Ishikawa (cell line): ENCODE measurements around the gene NT5DC4.

ENCODE experiments used
- CEBPB ChIP-seq: IDR thresholded peaks from 2 replicates; pipeline ENCODE4 v1.6.1; 2012
- CREB1 ChIP-seq: IDR thresholded peaks from 2 replicates; pipeline ENCODE4 v1.6.1; 2012; ENCODE audit warnings: low read depth
- EGR1 ChIP-seq: IDR thresholded peaks from 2 replicates; pipeline ENCODE4 v1.6.1; 2012
- EP300 ChIP-seq: IDR thresholded peaks from 2 replicates; pipeline ENCODE4 v1.6.1; 2012; ENCODE audit warnings: borderline replicate concordance
- FOXM1 ChIP-seq: IDR thresholded peaks from 2 replicates; pipeline ENCODE4 v1.6.1; 2012; ENCODE audit warnings: low read depth, borderline replicate concordance
- NFIC ChIP-seq: IDR thresholded peaks from 2 replicates; pipeline ENCODE4 v1.6.1; 2012
- RAD21 ChIP-seq: IDR thresholded peaks from 2 replicates; pipeline ENCODE4 v1.6.1; 2012; ENCODE audit warnings: low read depth
- TAF1 ChIP-seq: IDR thresholded peaks from 2 replicates; pipeline ENCODE4 v1.6.1; 2012; ENCODE audit warnings: low read depth, mild to moderate bottlenecking
- TCF12 ChIP-seq: IDR thresholded peaks from 2 replicates; pipeline ENCODE4 v1.6.1; 2012; ENCODE audit warnings: low read depth
- TEAD4 ChIP-seq: IDR thresholded peaks from 2 replicates; pipeline ENCODE4 v1.6.1; 2012
- YY1 ChIP-seq: IDR thresholded peaks from 2 replicates; pipeline ENCODE4 v1.6.1; 2012; ENCODE audit warnings: low read depth
- ZBTB7A ChIP-seq: IDR thresholded peaks from 2 replicates; pipeline ENCODE4 v1.6.1; 2012; ENCODE audit warnings: low read depth
- TF ChIP-seq, protein P1 (sequence below): IDR thresholded peaks from 2 replicates; pipeline ENCODE4 v1.6.1; 2012
- TF ChIP-seq, protein P2 (sequence below): IDR thresholded peaks from 2 replicates; pipeline ENCODE4 v1.6.1; 2012; ENCODE audit warnings: low read depth, mild to moderate bottlenecking
- TF ChIP-seq, protein P3 (sequence below): IDR thresholded peaks from 2 replicates; pipeline ENCODE4 v1.6.1; 2012

Gene NT5DC4

DNA sequence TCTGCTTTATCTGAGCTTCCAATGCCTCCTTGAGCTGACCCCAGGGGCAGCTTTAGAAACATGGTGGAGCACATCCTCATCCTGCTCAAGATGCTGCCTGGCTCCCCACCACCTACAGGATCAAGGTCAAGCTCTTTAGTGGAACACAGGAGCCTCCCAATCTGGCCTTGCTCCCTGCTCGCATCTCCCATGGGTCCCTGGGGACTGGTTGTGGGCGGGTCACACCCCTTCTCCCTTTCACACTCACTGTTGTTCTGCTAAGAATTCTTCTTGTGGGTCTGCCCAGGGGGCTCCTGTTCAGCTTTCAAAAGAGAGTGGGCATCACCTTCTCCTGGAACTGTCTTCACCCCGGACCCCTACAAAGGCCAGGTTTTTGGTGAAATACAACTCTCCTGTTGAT is 8.4 kb upstream of the NT5DC4 start:
- no peak for TF ChIP-seq YY1
- TF ChIP-seq EGR1: no peak
- no peak for TF ChIP-seq RAD21
- TF ChIP-seq EP300: no peak
- no peak for TF ChIP-seq TAF1
- TF ChIP-seq ZBTB7A: no peak
- no peak for TF ChIP-seq TCF12
- no peak for TF ChIP-seq CEBPB
- TF ChIP-seq, protein P1, sequence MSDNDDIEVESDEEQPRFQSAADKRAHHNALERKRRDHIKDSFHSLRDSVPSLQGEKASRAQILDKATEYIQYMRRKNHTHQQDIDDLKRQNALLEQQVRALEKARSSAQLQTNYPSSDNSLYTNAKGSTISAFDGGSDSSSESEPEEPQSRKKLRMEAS: no peak
- TF ChIP-seq TEAD4: no peak
- TF ChIP-seq, protein P2, sequence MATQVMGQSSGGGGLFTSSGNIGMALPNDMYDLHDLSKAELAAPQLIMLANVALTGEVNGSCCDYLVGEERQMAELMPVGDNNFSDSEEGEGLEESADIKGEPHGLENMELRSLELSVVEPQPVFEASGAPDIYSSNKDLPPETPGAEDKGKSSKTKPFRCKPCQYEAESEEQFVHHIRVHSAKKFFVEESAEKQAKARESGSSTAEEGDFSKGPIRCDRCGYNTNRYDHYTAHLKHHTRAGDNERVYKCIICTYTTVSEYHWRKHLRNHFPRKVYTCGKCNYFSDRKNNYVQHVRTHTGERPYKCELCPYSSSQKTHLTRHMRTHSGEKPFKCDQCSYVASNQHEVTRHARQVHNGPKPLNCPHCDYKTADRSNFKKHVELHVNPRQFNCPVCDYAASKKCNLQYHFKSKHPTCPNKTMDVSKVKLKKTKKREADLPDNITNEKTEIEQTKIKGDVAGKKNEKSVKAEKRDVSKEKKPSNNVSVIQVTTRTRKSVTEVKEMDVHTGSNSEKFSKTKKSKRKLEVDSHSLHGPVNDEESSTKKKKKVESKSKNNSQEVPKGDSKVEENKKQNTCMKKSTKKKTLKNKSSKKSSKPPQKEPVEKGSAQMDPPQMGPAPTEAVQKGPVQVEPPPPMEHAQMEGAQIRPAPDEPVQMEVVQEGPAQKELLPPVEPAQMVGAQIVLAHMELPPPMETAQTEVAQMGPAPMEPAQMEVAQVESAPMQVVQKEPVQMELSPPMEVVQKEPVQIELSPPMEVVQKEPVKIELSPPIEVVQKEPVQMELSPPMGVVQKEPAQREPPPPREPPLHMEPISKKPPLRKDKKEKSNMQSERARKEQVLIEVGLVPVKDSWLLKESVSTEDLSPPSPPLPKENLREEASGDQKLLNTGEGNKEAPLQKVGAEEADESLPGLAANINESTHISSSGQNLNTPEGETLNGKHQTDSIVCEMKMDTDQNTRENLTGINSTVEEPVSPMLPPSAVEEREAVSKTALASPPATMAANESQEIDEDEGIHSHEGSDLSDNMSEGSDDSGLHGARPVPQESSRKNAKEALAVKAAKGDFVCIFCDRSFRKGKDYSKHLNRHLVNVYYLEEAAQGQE: no peak
- TF ChIP-seq, protein P3, sequence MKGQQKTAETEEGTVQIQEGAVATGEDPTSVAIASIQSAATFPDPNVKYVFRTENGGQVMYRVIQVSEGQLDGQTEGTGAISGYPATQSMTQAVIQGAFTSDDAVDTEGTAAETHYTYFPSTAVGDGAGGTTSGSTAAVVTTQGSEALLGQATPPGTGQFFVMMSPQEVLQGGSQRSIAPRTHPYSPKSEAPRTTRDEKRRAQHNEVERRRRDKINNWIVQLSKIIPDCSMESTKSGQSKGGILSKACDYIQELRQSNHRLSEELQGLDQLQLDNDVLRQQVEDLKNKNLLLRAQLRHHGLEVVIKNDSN: no peak
- no peak for TF ChIP-seq CREB1
- TF ChIP-seq FOXM1: no peak
- TF ChIP-seq NFIC: no peak

DNA sequence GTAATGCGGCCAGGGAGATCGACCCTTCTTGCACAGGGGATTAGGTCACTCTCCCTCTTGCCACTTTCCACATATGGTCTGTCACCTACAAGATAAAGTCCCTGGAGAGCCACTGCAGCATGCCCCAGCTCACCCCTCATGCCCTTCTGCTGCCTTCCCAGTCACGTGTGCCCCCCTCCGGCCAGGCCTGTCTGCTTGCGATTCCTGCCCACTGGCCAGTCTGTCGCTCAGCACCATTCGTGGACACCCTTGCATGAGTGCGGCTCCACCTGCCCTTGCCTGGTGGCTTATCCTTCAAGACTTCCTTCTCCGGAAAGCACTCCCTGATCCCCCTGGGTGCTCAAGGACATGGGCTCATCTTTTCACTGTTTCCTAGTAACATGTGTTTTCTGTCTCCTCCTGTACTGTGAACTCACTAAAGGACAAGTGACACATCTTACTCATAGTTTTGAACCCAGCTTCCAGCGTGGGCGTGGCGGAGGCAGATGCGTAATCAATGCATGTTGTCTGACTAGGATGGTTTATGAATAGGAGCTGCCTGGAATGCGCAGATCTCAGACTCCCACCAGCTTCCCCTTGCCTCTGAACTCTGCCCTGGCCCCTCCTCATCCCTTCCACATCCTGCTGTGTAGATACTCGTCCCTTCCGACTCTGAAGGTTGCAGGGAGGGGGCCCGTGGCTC is 7.8 kb upstream of the NT5DC4 start:
- TF ChIP-seq, protein P2: no peak

DNA sequence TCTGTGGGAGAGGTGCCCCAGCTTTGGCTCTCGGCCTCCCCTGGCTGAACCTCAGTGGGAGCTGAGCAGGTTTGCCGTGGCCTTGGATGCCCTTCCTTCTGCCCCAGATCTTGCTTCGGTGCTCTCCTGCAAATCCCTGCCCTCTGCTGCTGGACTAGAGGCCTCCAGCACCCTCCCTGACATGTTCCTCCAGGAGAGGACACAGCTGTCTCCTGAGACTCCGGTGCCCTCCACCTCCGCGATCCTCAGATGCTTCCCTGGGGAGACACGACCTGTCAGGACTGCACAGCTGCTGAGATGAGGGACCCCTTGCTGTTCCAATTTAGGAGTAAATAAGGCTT is 7.3 kb upstream of the NT5DC4 start:
- TF ChIP-seq, protein P3: no peak
- TF ChIP-seq NFIC (no peak), TCF12 (no peak), RAD21 (no peak), ZBTB7A (no peak), YY1 (no peak), CEBPB (no peak), TEAD4 (no peak), FOXM1 (no peak), EGR1 (no peak), TAF1 (no peak), EP300 (no peak), CREB1 (no peak)
- TF ChIP-seq, protein P2: no peak
- TF ChIP-seq, protein P1: no peak

DNA sequence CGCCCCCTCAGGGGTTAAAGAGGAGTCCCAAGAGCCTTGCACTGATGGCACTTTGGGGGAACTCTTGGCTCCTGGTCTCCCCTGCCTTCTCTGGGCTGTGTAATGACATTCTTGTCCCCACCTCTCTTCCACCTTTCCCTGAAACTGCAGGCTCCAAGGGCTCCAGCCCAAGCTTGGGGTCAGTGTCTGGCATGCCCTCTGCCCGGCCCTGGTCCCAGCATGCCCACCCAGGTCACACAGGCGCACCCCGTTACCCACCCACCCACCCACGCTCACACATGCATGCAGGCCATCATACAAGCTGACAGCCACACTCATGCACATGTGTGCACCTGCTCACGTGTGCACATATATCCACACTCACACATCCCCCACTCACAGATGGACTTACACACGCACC is 6.9 kb upstream of the NT5DC4 start:
- TF ChIP-seq EGR1 (no peak), CEBPB (no peak), TAF1 (no peak), FOXM1 (no peak), RAD21 (no peak), EP300 (no peak), TCF12 (no peak), CREB1 (no peak), YY1 (no peak), NFIC (no peak), TEAD4 (no peak), ZBTB7A (no peak)
- TF ChIP-seq, protein P1: no peak
- TF ChIP-seq, protein P2: no peak
- TF ChIP-seq, protein P3: no peak
